HCT116 (cell line): ENCODE measurements around the gene GOLIM4. TPM values are rescaled to one million over a fixed set of nuclear protein-coding genes. Genes with fewer than 3 reads are reported as not detected.

Source experiments
- ATAC-seq: fragments of 200-7000 bp; cut with Tn5 transposase; 2 replicates; pipeline ENCODE4 v1.9.1; 2020; ENCODE audit warnings: mild to moderate bottlenecking, moderate library complexity
- BruUV-seq: library from RNA; stranded (reverse); fragments of 400-500 nt; replicated peaks from 2 replicates; lab custom pipeline; 2021; lab: Mats Ljungman, UMichigan
- CTCF ChIA-PET: fragments of 300-600 bp; sonication (Branson Sonifier 250); formaldehyde crosslinking; loops from one replicate; lab custom pipeline; 2021; ENCODE audit warnings: antibody characterized with exemption; lab: Charles Lee
- POLR2A ChIA-PET: fragments of 300-600, 350-600 bp; sonication (Branson Sonifier 250); formaldehyde crosslinking; loops from one replicate; lab custom pipeline; 2021; ENCODE audit warnings: antibody characterized with exemption; lab: Charles Lee
- RAD21 ChIA-PET, 2 experiments: fragments of 300-600 bp; sonication (Branson Sonifier 250); formaldehyde crosslinking; loops; one replicate each; lab custom pipeline; 2023; ENCODE audit warnings: low total read pairs in 2 of 2; ENCODE audit not compliant: uncharacterized antibody in 2 of 2, unreplicated experiment in 2 of 2, low non-redundant PET in 1 of 2; lab: Charles Lee
- DNase-seq: peaks from one replicate; pipeline ENCODE4 v3.0.0-alpha.2; 2010; ENCODE audit warnings: low read depth, low spot score
- H2AFZ ChIP-seq: fragments of 200-600 bp; shearing (Covaris generic), sonication (generic); 2 replicates; pipeline ENCODE4 v1.6.1; 2017; ENCODE audit warnings: low read depth, mixed run types, mixed read lengths, antibody characterized with exemption, low read length; ENCODE audit not compliant: poor library complexity, severe bottlenecking
- H3K27ac ChIP-seq: 2 replicates; pipeline ENCODE4 v1.5.1; 2012; ENCODE audit warnings: low read depth, low read length
- H3K27me3 ChIP-seq: fragments of 200-600 bp; sonication (generic); 2 replicates; pipeline ENCODE4 v1.6.1; 2016; ENCODE audit warnings: mixed run types, low read length, mixed read lengths; ENCODE audit not compliant: insufficient read depth
- H3K36me3 ChIP-seq, 2 experiments: fragments of 200-500 bp in 1 of 2; fragments of 200-600 bp in 1 of 2; sonication (Bioruptor generic) in 1 of 2; sonication (generic) in 1 of 2; 2 replicates each; pipeline versions ENCODE4 v1.5.1 to v1.6.1; 2014 to 2016; ENCODE audit warnings: low read length in 2 of 2, inconsistent platforms in 1 of 2, mixed read lengths in 1 of 2, mixed run types in 1 of 2; ENCODE audit not compliant: insufficient read depth in 2 of 2, control insufficient read depth in 1 of 2
- H3K4me1 ChIP-seq, 2 experiments: fragments of 200-600 bp in 1 of 2; sonication (generic) in 1 of 2; 2 replicates each; pipeline versions ENCODE4 v1.5.1 to v1.6.1; 2012 to 2017; ENCODE audit warnings: low read length in 2 of 2, inconsistent platforms in 1 of 2, mild to moderate bottlenecking in 1 of 2, mixed read lengths in 1 of 2, mixed run types in 1 of 2, moderate library complexity in 1 of 2; ENCODE audit not compliant: insufficient read depth in 2 of 2, control insufficient read depth in 1 of 2
- H3K4me2 ChIP-seq: fragments of 200-600 bp; sonication (generic); 2 replicates; pipeline ENCODE4 v1.6.1; 2017; ENCODE audit warnings: mixed run types, low read length, mixed read lengths
- H3K4me3 ChIP-seq, 2 experiments: fragments of 200-600 bp in 1 of 2; sonication (generic) in 1 of 2; replicated peaks in 1 of 2; 2 replicates each; pipeline ENCODE4 v1.5.1; 2011 to 2016; ENCODE audit warnings: low read length in 2 of 2, control low read depth in 1 of 2, low read depth in 1 of 2, mild to moderate bottlenecking in 1 of 2, mixed read lengths in 1 of 2, mixed run types in 1 of 2
- H3K79me2 ChIP-seq: fragments of 200-600 bp; sonication (generic); 2 replicates; pipeline ENCODE4 v1.6.1; 2017; ENCODE audit warnings: mild to moderate bottlenecking, mixed run types, low read length, moderate library complexity, mixed read lengths; ENCODE audit not compliant: insufficient read depth
- H3K9ac ChIP-seq: fragments of 200-600 bp; sonication (generic); 2 replicates; pipeline ENCODE4 v1.6.1; 2016; ENCODE audit warnings: low read length, mixed read lengths
- H3K9me2 ChIP-seq: fragments of 200-600 bp; sonication (generic), shearing (Covaris generic); 2 replicates; pipeline ENCODE4 v1.6.1; 2017; ENCODE audit warnings: mixed run types, mild to moderate bottlenecking, moderate library complexity; ENCODE audit not compliant: insufficient read depth
- H3K9me3 ChIP-seq, 2 experiments: fragments of 200-500 bp in 1 of 2; fragments of 200-600 bp in 1 of 2; sonication (Bioruptor generic) in 1 of 2; sonication (generic) in 1 of 2; 2 replicates each; pipeline ENCODE4 v1.6.1; 2014 to 2017; ENCODE audit warnings: low read length in 2 of 2, mixed read lengths in 2 of 2, inconsistent platforms in 1 of 2, low read depth in 1 of 2, mild to moderate bottlenecking in 1 of 2, mixed run types in 1 of 2, moderate library complexity in 1 of 2; ENCODE audit not compliant: control insufficient read depth in 1 of 2, insufficient read depth in 1 of 2
- H4K20me1 ChIP-seq: fragments of 200-600 bp; sonication (generic), shearing (Covaris generic); 2 replicates; pipeline ENCODE4 v1.6.1; 2017; ENCODE audit warnings: mixed run types, mild to moderate bottlenecking, moderate library complexity; ENCODE audit not compliant: insufficient read depth
- CBX3 ChIP-seq: IDR thresholded peaks from 2 replicates; pipeline ENCODE4 v1.6.1; 2012; ENCODE audit warnings: low read depth
- ELF1 ChIP-seq: IDR thresholded peaks from 2 replicates; pipeline ENCODE4 v1.6.1; 2012; ENCODE audit warnings: low read depth, borderline replicate concordance
- FOSL1 ChIP-seq: IDR thresholded peaks from 2 replicates; pipeline ENCODE4 v1.6.1; 2012; ENCODE audit warnings: low read depth
- JUND ChIP-seq: IDR thresholded peaks from 2 replicates; pipeline ENCODE4 v1.6.1; 2012
- POLR2A ChIP-seq: IDR thresholded peaks from 2 replicates; pipeline ENCODE4 v1.7.0; 2011; ENCODE audit warnings: borderline replicate concordance; ENCODE audit not compliant: insufficient read depth, insufficient read length; ENCODE audit errors: extremely low read depth
- POLR2AphosphoS5 ChIP-seq: IDR thresholded peaks from 2 replicates; pipeline ENCODE4 v1.6.1; 2011; ENCODE audit warnings: mild to moderate bottlenecking, low read depth, low read length, moderate library complexity
- RAD21 ChIP-seq: IDR thresholded peaks from 2 replicates; pipeline ENCODE4 v1.6.1; 2012; ENCODE audit warnings: low read depth, mild to moderate bottlenecking
- SIN3A ChIP-seq: IDR thresholded peaks from 2 replicates; pipeline ENCODE4 v1.6.1; 2012; ENCODE audit warnings: low read depth
- TCF7L2 ChIP-seq: IDR thresholded peaks from 2 replicates; pipeline ENCODE4 v1.7.0; 2011; ENCODE audit warnings: borderline replicate concordance, inconsistent platforms; ENCODE audit not compliant: insufficient read depth, insufficient read length; ENCODE audit errors: extremely low read depth
- ZFX ChIP-seq: fragments of 450-650 bp; IDR thresholded peaks from 2 replicates; pipeline ENCODE4 v1.6.1; 2017
- intact Hi-C: fragments of 100-400 bp; cut with micrococcal nuclease; formaldehyde crosslinking; loops from 2 replicates; pipeline ENCODE4 v1.10.0; 2022
- total RNA-seq: library from RNA; stranded (reverse); gene quantifications from one replicate; pipeline ENCODE4 v1.2.1, GENCODE V29; 2021; ENCODE audit not compliant: unreplicated experiment
- TF ChIP-seq, protein P1 (sequence below): IDR thresholded peaks from 2 replicates; pipeline ENCODE4 v1.6.1; 2012
- TF ChIP-seq, protein P2 (sequence below), 3 experiments: fragments of 200-600 bp in 1 of 3; sonication (generic) in 1 of 3; IDR thresholded peaks in 2 of 3; conservative IDR thresholded peaks in 1 of 3; 2 replicates each; pipeline ENCODE4 v1.5.1; 2012 to 2017; ENCODE audit warnings: low read depth in 2 of 3, low read length in 2 of 3, antibody characterized with exemption in 1 of 3, borderline replicate concordance in 1 of 3, control low read depth in 1 of 3, mild to moderate bottlenecking in 1 of 3, mixed read lengths in 1 of 3, mixed run types in 1 of 3, moderate library complexity in 1 of 3; ENCODE audit not compliant: insufficient read depth in 1 of 3

Gene GOLIM4
- total RNA-seq, 1 experiment from 2014 or later: 10.6 TPM

DNA sequence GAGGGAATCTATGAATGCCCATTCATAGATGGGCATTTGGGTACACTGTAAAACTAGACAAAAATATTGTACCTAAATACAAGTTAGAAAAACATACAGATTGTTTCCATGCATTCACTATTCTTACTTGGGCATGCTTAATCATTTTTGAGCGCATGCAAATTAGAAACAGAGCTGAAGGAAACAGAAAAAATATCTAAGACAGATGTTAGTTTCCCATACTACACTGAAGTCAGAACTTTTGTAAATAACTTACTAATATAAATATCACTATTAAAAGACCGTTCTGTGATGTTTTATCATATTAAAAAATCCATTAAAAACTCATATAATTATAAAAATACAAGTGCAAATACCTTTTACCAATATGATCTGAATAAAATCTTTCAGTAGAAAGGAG, 58.7 kb downstream of the GOLIM4 start:
- Histone ChIP-seq H3K9me3 (no peaks in the 10 kb centered on the region), H4K20me1 (no peaks in the 10 kb centered on the region), H3K27ac (no peak overlapping the region), H3K4me3 (no peak overlapping the region), H3K79me2 (no peaks in the 10 kb centered on the region), H2AFZ (no peak overlapping the region), H3K9me2 (no peaks in the 10 kb centered on the region), H3K36me3 (no peaks in the 10 kb centered on the region), H3K27me3 (no peaks in the 10 kb centered on the region), H3K4me2 (no peak overlapping the region), H3K4me1 (peaks cover 2 to 12% of the 10 kb centered on the region in 2 experiments; a peak in 2 of 4 replicates), H3K9ac (no peak overlapping the region)
- intact Hi-C loops: no loop called here
- ChIA-PET RAD21 (no interaction called here), CTCF (no interaction called here), POLR2A (no interaction called here)
- no peak for DNase-seq
- TF ChIP-seq FOSL1 (no peak), ELF1 (no peak), ZFX (no peak), POLR2A (no peak), JUND (no peak), SIN3A (no peak), POLR2AphosphoS5 (no peak), TCF7L2 (no peak), CBX3 (no peak), RAD21 (no peak)
- TF ChIP-seq, protein P1, sequence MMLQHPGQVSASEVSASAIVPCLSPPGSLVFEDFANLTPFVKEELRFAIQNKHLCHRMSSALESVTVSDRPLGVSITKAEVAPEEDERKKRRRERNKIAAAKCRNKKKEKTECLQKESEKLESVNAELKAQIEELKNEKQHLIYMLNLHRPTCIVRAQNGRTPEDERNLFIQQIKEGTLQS: no peak
- TF ChIP-seq, protein P2, sequence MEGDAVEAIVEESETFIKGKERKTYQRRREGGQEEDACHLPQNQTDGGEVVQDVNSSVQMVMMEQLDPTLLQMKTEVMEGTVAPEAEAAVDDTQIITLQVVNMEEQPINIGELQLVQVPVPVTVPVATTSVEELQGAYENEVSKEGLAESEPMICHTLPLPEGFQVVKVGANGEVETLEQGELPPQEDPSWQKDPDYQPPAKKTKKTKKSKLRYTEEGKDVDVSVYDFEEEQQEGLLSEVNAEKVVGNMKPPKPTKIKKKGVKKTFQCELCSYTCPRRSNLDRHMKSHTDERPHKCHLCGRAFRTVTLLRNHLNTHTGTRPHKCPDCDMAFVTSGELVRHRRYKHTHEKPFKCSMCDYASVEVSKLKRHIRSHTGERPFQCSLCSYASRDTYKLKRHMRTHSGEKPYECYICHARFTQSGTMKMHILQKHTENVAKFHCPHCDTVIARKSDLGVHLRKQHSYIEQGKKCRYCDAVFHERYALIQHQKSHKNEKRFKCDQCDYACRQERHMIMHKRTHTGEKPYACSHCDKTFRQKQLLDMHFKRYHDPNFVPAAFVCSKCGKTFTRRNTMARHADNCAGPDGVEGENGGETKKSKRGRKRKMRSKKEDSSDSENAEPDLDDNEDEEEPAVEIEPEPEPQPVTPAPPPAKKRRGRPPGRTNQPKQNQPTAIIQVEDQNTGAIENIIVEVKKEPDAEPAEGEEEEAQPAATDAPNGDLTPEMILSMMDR (IDR thresholded peaks at IDR 0.05 in 2 of 3, conservative IDR thresholded peaks at IDR 0.05 in 1 of 3; ENCODE audit: borderline replicate concordance in 1 of 3, insufficient read depth in 1 of 3, low read depth in 2 of 3, low read length in 2 of 3): no peak
- no peak for ATAC-seq
- no TSS peak for BruUV-seq
